Activated CD4-positive, alpha-beta memory T cell treated with anti-CD3 and anti-CD28 coated beads for 36 hours (primary cell): Measurements from ENCODE around the gene SEC24C. TPM values are rescaled to one million over a fixed set of nuclear protein-coding genes. Genes with fewer than 3 reads are reported as not detected.
"Not testable (repeated sequence)": the region's sequence is repeated elsewhere in the genome, so short reads cannot be mapped to it uniquely, and the experiment has no call there.

Source experiments
- CTCF ChIA-PET: fragments of 350-600 bp; sonication (Branson Sonifier 250); formaldehyde crosslinking; loops from one replicate; lab custom pipeline; 2021; ENCODE audit warnings: antibody characterized with exemption, inconsistent platforms; lab: Charles Lee
- POLR2A ChIA-PET: fragments of 350-600 bp; sonication (Branson Sonifier 250); formaldehyde crosslinking; loops from one replicate; lab custom pipeline; 2021; ENCODE audit warnings: antibody characterized with exemption; lab: Charles Lee
- DNase-seq: peaks from one replicate; pipeline ENCODE4 v3.0.0-alpha.2; 2020
- H3K27ac Mint-ChIP-seq: one replicate; pipeline ENCODE4 v1.8.0; 2021; ENCODE audit warnings: mixed read lengths
- H3K27me3 Mint-ChIP-seq: one replicate; pipeline ENCODE4 v1.8.0; 2021; ENCODE audit warnings: mixed read lengths
- H3K36me3 Mint-ChIP-seq: one replicate; pipeline ENCODE4 v1.8.0; 2021; ENCODE audit warnings: mixed read lengths
- H3K4me1 Mint-ChIP-seq: one replicate; pipeline ENCODE4 v1.8.0; 2021; ENCODE audit warnings: low read depth, mixed read lengths
- H3K4me3 Mint-ChIP-seq: one replicate; pipeline ENCODE4 v1.8.0; 2021; ENCODE audit warnings: mild to moderate bottlenecking, mixed read lengths
- H3K9me3 Mint-ChIP-seq: one replicate; pipeline ENCODE4 v1.8.0; 2021; ENCODE audit warnings: mixed read lengths
- intact Hi-C: fragments of 100-400 bp; cut with micrococcal nuclease; formaldehyde crosslinking; loops from one replicate; pipeline ENCODE4 v1.15.1; 2023
- total RNA-seq, 2 experiments: library from RNA; stranded (reverse); gene quantifications; one replicate each; pipeline ENCODE4 v1.2.3, GENCODE V29; 2021

The SEC24C gene, protein sequence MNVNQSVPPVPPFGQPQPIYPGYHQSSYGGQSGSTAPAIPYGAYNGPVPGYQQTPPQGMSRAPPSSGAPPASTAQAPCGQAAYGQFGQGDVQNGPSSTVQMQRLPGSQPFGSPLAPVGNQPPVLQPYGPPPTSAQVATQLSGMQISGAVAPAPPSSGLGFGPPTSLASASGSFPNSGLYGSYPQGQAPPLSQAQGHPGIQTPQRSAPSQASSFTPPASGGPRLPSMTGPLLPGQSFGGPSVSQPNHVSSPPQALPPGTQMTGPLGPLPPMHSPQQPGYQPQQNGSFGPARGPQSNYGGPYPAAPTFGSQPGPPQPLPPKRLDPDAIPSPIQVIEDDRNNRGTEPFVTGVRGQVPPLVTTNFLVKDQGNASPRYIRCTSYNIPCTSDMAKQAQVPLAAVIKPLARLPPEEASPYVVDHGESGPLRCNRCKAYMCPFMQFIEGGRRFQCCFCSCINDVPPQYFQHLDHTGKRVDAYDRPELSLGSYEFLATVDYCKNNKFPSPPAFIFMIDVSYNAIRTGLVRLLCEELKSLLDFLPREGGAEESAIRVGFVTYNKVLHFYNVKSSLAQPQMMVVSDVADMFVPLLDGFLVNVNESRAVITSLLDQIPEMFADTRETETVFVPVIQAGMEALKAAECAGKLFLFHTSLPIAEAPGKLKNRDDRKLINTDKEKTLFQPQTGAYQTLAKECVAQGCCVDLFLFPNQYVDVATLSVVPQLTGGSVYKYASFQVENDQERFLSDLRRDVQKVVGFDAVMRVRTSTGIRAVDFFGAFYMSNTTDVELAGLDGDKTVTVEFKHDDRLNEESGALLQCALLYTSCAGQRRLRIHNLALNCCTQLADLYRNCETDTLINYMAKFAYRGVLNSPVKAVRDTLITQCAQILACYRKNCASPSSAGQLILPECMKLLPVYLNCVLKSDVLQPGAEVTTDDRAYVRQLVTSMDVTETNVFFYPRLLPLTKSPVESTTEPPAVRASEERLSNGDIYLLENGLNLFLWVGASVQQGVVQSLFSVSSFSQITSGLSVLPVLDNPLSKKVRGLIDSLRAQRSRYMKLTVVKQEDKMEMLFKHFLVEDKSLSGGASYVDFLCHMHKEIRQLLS
- 10 to 100 TPM; 88.3 to 90.7 TPM for total RNA-seq

DNA sequence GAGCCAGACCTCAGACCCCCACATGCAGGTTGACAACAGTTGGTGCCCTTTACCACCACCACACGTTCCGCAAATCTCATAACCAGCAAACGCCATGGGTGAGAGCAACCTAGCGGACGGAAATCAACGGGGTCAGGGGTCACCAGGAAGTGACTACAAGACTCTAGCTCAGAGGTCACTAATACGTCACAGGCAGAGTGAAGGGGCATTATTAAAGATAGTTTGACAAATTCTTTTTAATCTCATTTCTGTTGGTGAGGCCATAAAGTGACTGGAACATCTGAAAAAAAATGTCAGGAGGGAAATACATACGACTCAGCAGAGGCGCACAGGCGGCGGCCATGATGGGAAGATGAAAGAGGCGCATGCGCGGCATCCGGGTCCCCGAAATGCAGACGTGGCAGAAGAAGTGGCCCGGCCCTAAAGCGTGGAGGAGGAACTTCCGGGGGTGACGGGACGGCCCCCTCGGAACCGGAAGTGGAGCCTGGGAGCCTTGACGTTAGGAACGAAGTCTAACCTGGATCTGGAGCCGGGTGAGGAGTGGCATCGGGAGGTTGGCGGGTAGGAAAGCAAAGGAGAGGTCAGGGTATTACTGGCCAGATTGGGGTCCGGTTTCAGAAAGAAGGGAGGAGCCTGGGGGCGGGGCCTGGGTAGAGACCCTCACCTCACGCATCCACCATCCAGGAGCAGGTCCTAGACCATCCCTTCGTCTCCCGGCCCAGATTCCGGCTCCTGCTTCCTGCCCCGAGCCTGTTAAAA, at the start of gene SEC24C:
Gene SEC24C, plus strand, starts transcription at position 468 of the 759 bp plus-strand sequence. CDS start 2,461 bp downstream, outside the sequence.
- Mint-ChIP-seq H3K27ac (peak within 1 kb of the TSS; percentile 100), H3K4me1 (peaks cover 42% of the 10 kb centered on the region), H3K4me3 (peak within 1 kb of the TSS; percentile 99), H3K27me3 (no peaks in the 10 kb centered on the region), H3K9me3 (no peaks in the 10 kb centered on the region), H3K36me3 (peaks cover 23% of the 10 kb centered on the region)
- intact Hi-C loops, result loop anchor here (1.0 kb wide), 5 partner anchors 14 to 248 kb away; partner anchors contain the start of genes PPP3CB and ZSWIM8
- peak; percentile 98 for DNase-seq
- ChIA-PET CTCF (interaction anchor here (0.6 to 1.9 kb wide), 9 partner anchors 10 to 136 kb away, joined by 3 to 7 read pairs (median 3); no protein-coding TSS in a partner anchor), POLR2A (interaction anchor here (0.9 to 6.6 kb wide), 13 partner anchors 8 to 497 kb away, joined by 3 to 44 read pairs (median 4); partner anchors contain the start of genes CHCHD1, DNAJC9 and ZSWIM8)

DNA sequence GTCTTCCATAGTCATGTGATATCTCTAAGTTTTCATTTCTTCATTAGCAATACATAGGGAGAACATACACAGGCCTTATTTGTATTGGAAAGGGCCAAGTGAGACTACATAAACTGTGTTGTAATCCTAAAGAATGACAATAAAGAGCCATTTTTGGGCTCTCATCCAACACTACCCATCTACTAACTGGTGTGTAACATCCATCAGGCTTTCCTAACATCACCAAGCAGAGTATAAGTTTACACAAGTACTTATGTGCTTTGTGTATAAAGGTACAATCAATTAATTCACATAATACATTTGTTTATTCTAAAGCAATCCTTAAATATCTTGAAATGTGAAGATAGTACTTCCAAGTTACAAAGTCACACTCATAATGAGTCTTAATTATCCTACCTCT, 48.9 kb upstream of the SEC24C start:
- DNase-seq, H3K4me3 Mint-ChIP-seq, H3K4me1 Mint-ChIP-seq, H3K9me3 Mint-ChIP-seq, POLR2A ChIA-PET, H3K27me3 Mint-ChIP-seq, CTCF ChIA-PET, intact Hi-C loops, H3K27ac Mint-ChIP-seq, H3K36me3 Mint-ChIP-seq: not testable (repeated sequence)

DNA sequence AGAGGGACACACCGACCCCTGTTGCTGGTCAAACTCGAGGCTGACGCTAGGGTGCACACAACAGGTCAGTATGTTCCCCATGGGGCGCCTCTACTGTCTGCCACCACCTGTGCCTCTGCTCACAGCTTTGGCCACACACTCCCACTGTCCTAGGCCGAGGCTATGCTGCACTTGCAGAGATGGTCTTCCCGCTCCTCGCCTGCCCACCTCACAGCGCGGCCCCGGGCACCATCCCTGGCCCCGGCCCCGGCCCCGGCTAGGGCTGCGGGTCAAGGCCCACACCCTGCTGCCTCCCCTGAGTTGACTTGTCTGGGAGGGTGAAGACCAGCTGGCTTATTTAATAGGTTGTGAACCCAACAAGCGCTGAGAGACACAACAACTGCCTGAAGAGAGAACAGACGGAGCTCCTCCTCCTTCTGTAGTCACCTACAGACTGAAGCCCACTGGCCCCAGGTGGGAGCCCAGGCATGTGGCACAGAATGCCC, 46.5 kb upstream of the SEC24C start, which contains the start of gene AGAP5:
Gene AGAP5, minus strand, starts transcription at position 435 of the 485 bp plus-strand sequence. Its CDS starts 354 bp downstream, at position 81.
- CTCF ChIA-PET, H3K27ac Mint-ChIP-seq, H3K4me3 Mint-ChIP-seq, H3K27me3 Mint-ChIP-seq, H3K36me3 Mint-ChIP-seq, DNase-seq, POLR2A ChIA-PET, intact Hi-C loops, H3K4me1 Mint-ChIP-seq, H3K9me3 Mint-ChIP-seq: not testable (repeated sequence)

DNA sequence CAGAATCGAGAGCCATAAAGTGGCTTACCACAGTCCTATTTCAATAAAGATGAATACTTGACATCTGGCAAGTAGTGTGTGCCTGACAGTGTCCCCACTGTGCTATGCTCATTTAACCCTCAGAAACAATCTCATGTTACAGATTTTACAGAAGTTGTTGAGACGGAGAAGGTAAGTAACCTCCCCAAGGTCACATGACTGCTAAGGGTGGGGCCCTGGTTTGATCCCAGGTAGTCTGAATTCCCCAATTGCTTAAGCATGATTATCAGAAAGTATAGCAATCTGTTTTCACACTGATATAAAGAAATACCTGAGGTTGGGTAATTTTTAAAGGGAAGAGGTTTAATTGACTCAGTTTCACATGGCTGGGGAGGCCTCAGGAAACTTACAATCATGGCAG, 45.4 kb upstream of the SEC24C start:
- peaks cover 12% of the 10 kb centered on the region for H3K36me3 Mint-ChIP-seq
- H3K27me3 Mint-ChIP-seq, CTCF ChIA-PET, DNase-seq, H3K9me3 Mint-ChIP-seq, H3K27ac Mint-ChIP-seq, intact Hi-C loops, H3K4me1 Mint-ChIP-seq, POLR2A ChIA-PET, H3K4me3 Mint-ChIP-seq: not testable (repeated sequence)

DNA sequence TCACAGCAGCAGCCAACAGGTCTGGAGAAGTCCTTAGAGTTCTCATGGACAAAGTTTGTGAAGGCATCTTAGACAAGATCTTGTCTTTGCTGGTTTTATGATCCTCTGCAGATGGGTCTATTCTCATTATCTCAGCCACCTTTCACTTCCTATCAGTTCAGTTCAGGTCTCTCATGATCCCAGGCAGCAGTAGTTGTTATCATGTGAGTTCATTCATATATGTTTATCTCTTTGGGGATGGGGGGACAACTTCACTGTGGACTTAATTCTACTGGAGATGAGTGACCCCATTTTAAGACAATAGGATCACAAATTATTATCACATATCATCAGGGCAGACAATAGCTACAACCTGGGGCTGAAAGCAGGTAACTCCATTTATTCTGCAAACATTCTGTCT, 40.2 kb upstream of the SEC24C start:
- H3K9me3 Mint-ChIP-seq, POLR2A ChIA-PET, intact Hi-C loops, H3K4me3 Mint-ChIP-seq, DNase-seq, H3K27ac Mint-ChIP-seq, CTCF ChIA-PET, H3K27me3 Mint-ChIP-seq: not testable (repeated sequence)
- peaks cover 16% of the 10 kb centered on the region for H3K36me3 Mint-ChIP-seq
- H3K4me1 Mint-ChIP-seq, result peaks cover 18% of the 10 kb centered on the region

DNA sequence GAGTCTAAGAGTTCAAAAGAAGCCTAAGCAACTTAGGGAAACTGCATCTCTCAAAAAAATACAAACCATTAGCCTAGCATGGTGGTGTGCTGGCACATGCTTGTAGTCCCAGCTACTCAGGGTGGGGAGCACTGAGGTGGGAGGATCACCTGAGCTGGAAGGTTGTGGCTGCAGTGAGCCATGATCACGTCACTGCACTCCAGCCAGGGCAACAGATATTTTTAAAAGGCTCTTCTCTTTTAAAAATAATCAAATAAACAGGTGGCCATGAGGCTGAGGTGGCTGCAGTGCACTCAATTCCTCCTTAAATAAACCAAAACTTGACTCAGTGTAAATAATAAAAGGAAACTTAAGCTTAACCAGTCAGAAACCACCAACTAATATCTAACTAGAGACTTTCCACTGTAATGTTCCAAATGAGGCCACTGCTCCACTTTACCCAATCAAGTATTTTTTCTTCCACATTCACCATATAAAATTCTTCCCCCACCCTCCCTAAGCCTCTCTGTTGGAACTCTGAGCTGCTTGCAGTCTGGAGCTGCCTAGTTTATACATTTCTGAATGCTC, 38.6 kb upstream of the SEC24C start:
- not testable (repeated sequence) for H3K9me3 Mint-ChIP-seq

DNA sequence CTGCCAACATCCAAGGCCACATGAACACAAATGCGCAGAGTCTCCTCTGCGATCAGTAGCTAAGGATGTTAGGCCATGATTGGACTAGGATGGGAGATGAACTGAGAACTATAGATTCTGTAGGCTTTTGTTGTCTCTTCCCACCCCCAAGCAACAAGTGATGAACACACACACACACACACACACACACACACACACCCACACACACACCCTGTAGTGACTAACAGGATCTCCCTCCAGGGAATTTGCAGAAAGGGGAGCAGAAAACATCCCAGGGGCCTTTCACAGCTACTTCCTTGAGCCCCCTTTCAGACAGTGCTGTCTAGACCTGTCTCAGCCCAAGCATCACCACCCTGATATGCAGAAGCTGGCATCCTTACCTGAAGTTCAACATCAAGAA, 37.7 kb upstream of the SEC24C start:
- POLR2A ChIA-PET, intact Hi-C loops, DNase-seq, H3K9me3 Mint-ChIP-seq, CTCF ChIA-PET, H3K4me3 Mint-ChIP-seq, H3K27me3 Mint-ChIP-seq, H3K27ac Mint-ChIP-seq: not testable (repeated sequence)
- H3K36me3 Mint-ChIP-seq, result peaks cover 15% of the 10 kb centered on the region
- H3K4me1 Mint-ChIP-seq, result peaks cover 18% of the 10 kb centered on the region

More for the DNA sequence above, 38.6 kb upstream of the SEC24C start:
- H3K27me3 Mint-ChIP-seq, POLR2A ChIA-PET, DNase-seq, H3K27ac Mint-ChIP-seq, H3K4me3 Mint-ChIP-seq, intact Hi-C loops, CTCF ChIA-PET: not testable (repeated sequence)
- peaks cover 15% of the 10 kb centered on the region for H3K36me3 Mint-ChIP-seq
- H3K4me1 Mint-ChIP-seq, result peaks cover 18% of the 10 kb centered on the region

DNA sequence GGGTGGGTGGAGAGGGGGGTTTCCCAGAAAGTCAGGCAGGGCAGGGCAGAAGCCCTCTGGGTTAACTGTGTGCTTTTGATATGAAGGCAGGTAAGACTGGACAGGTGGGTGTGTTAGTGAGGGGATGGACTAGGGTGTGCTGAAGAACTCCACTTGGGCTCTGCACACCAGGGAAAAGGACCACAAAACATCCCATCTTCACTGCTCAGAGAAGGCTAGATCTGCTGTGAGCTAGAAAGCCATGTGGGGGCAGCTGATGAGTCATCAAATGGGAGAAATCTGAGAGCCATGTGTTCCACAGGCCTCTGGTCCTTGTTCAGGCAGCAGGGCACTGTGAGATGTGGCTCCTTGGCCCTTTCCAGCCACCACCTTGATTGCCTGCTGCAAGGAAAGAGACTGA, 36.5 kb upstream of the SEC24C start:
- DNase-seq, CTCF ChIA-PET, POLR2A ChIA-PET, intact Hi-C loops, H3K9me3 Mint-ChIP-seq, H3K4me3 Mint-ChIP-seq, H3K27ac Mint-ChIP-seq, H3K27me3 Mint-ChIP-seq: not testable (repeated sequence)
- Mint-ChIP-seq H3K36me3 (peaks cover 11% of the 10 kb centered on the region), H3K4me1 (peaks cover 15% of the 10 kb centered on the region)

DNA sequence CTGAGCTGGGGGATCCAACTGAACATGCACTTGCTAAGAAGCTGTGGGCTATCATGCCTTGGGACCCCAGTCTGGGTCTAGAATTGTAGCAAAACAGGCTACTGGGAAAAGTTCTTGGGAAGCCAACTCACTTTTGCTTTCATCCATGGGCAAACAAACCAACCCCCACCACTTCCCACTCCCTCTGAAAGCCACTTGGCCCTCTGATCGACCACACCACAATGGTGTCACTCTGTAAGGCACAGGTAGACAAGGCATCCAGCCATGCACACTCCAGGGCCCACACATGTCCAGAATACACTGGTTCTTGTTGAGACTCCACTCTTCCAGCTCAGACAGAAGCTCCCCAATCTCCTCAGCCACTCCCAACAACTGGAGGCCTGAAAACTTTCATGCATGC, 36.0 kb upstream of the SEC24C start:
- H3K4me1 Mint-ChIP-seq, result peaks cover 14% of the 10 kb centered on the region
- H3K27ac Mint-ChIP-seq, CTCF ChIA-PET, POLR2A ChIA-PET, H3K27me3 Mint-ChIP-seq, H3K9me3 Mint-ChIP-seq, DNase-seq, intact Hi-C loops, H3K4me3 Mint-ChIP-seq: not testable (repeated sequence)
- H3K36me3 Mint-ChIP-seq, result peaks cover 14% of the 10 kb centered on the region

DNA sequence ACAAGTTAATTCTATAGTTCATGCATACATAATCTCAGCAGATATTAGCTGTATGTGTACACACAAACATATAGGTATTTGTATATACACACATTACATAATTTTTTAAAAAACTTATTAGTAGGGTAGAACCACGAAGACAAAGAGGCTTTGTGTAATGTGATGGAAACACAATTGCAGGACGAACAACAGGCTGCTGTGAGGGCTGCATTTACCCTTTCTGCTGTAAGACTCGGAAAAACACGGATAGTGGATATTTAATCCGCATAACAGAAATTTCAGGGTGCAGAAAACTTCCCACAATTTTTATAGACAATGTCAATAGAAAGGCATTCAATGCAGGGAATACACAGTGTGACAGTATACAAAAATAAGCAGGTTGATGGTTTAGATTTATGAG, 32.5 kb upstream of the SEC24C start:
- DNase-seq, result not testable (repeated sequence)

DNA sequence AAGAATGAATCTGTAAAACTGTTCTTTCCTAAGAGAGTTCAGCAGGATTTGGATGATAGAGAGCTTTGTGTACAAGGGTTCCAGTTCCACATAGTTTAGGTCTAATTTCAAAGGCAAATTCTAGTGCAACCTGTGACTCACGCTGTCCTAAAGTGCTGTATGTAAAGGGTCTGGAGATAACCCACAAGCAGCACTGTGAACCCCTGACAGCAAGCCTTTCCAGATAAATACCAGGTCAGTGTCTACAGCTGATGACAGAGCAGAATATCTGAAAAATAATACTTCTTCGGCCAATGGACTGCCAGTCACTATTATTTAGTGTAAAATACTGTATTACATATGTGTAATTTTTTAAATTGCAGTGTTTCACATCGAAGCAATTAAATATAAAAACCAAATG, 30.3 kb upstream of the SEC24C start:
- H3K27me3 Mint-ChIP-seq, POLR2A ChIA-PET, intact Hi-C loops, H3K9me3 Mint-ChIP-seq, H3K4me1 Mint-ChIP-seq, H3K4me3 Mint-ChIP-seq, CTCF ChIA-PET, H3K27ac Mint-ChIP-seq, DNase-seq: not testable (repeated sequence)
- peaks cover 25% of the 10 kb centered on the region for H3K36me3 Mint-ChIP-seq

More for the DNA sequence above, 32.5 kb upstream of the SEC24C start:
- H3K4me3 Mint-ChIP-seq, POLR2A ChIA-PET, H3K9me3 Mint-ChIP-seq, CTCF ChIA-PET, H3K27ac Mint-ChIP-seq, H3K4me1 Mint-ChIP-seq, intact Hi-C loops, H3K27me3 Mint-ChIP-seq: not testable (repeated sequence)
- H3K36me3 Mint-ChIP-seq, result peaks cover 14% of the 10 kb centered on the region
